ENCODE results near the gene ADAMTS8. TPM values are rescaled to one million over a fixed set of nuclear protein-coding genes. Genes with fewer than 3 reads are reported as not detected.

Gene ADAMTS8
- total RNA-seq, 4 donors from 2014 or later = under 0.01 to 0.17 TPM; not detected in 2

- TF ChIP-seq CTCF (IDR thresholded peaks at IDR 0.05; ENCODE audit: low read depth) = no peak
These were observed 1.5 kb downstream of the ADAMTS8 start for GRCh38 chr11:130426837-130427341.

- no peak for TF ChIP-seq CTCF (IDR thresholded peaks at IDR 0.05; ENCODE audit: low read depth)
These were observed 2.1 kb downstream of the ADAMTS8 start for GRCh38 chr11:130426223-130426836.

GRCh38 chr11:130425156-130425555, 3.3 kb downstream of the ADAMTS8 start:
- TF ChIP-seq CTCF (IDR thresholded peaks at IDR 0.05; ENCODE audit: low read depth) = no peak

GRCh38 chr11:130424613-130425140, 3.7 kb downstream of the ADAMTS8 start:
- TF ChIP-seq CTCF (IDR thresholded peaks at IDR 0.05; ENCODE audit: low read depth) = no peak

GRCh38 chr11:130423541-130424142, 4.8 kb downstream of the ADAMTS8 start:
- no peak for TF ChIP-seq CTCF (IDR thresholded peaks at IDR 0.05; ENCODE audit: low read depth)

GRCh38 chr11:130422251-130422995, 6.0 kb downstream of the ADAMTS8 start:
- no peak for TF ChIP-seq CTCF (IDR thresholded peaks at IDR 0.05; ENCODE audit: low read depth)

GRCh38 chr11:130421697-130422096, 6.7 kb downstream of the ADAMTS8 start:
- no peak for TF ChIP-seq CTCF (IDR thresholded peaks at IDR 0.05; ENCODE audit: low read depth)
